NB4 (cell line): Measurements from ENCODE around the gene SLC45A1.

Source experiments
- DNase-seq: peaks from one replicate; pipeline ENCODE4 v3.0.0; 2010; ENCODE audit warnings: low read depth
- H3K4me3 ChIP-seq: one replicate; pipeline ENCODE4 v1.5.1; 2011; ENCODE audit warnings: mild to moderate bottlenecking, low read depth, low read length, moderate library complexity
- CTCF ChIP-seq: IDR thresholded peaks from one replicate; pipeline ENCODE4 v1.5.1; 2012; ENCODE audit warnings: low read depth, low read length
- MYC ChIP-seq: IDR thresholded peaks from 2 replicates; pipeline ENCODE4 v1.6.1; 2011; ENCODE audit warnings: low read depth, low read length
- POLR2A ChIP-seq: IDR thresholded peaks from 2 replicates; pipeline ENCODE4 v1.6.1; 2011; ENCODE audit warnings: mild to moderate bottlenecking; ENCODE audit not compliant: insufficient read length; ENCODE audit errors: extremely low read depth
- TF ChIP-seq, protein P1 (sequence below): IDR thresholded peaks from 2 replicates; pipeline ENCODE4 v1.6.1; 2011; ENCODE audit warnings: low read depth, low read length

The SLC45A1 gene

DNA sequence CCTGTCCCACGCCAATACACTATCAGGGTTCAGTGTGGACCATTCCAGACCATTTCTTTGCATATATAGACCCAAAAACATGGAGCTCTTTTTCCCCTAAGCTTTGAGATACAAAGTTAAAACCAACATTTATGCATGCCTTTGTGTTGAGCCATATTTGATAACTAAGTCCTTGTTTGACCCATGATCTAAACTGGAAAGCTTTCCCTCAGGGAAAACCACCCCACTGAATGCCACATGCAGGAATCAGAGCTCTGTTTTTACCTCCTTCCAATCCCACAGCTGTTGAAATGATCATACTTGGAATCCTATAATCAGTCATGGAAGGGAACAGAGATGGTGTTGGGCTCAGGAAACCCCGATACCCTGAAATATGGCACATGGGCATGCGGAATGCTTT, 14.8 kb upstream of the SLC45A1 start:
- no peak overlapping the region for H3K4me3 ChIP-seq
- no peak for DNase-seq
- TF ChIP-seq CTCF (no peak), POLR2A (no peak), MYC (no peak)
- TF ChIP-seq, protein P1, sequence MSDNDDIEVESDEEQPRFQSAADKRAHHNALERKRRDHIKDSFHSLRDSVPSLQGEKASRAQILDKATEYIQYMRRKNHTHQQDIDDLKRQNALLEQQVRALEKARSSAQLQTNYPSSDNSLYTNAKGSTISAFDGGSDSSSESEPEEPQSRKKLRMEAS = no peak

- TF ChIP-seq POLR2A (no peak), CTCF (no peak)
- DNase-seq = no peak
- no peak overlapping the region for H3K4me3 ChIP-seq
Observed at GRCh38 chr1:8303876-8304275, 14.0 kb upstream of the SLC45A1 start.

DNA sequence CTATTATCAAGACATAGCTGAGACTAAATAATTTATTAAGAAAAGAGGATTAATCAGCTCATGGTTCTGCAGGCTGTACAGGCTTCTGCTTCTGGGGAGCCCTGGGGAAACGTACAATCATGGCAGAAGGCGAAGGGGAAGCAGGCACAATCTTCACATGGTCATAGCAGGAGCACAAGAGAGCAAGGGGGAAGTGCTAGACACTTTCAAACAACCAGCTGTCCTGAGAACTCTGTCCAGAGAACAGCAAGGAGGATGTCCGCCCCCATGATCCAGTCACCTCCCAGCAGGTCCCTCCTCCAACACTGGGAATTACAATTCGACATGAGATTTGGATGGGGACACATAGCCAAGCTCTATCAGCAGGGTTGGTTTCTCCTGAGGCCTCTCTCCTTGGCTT, 10.3 kb upstream of the SLC45A1 start:
- TF ChIP-seq, protein P1 = no peak
- TF ChIP-seq MYC = no peak
- no peak for TF ChIP-seq CTCF
- TF ChIP-seq POLR2A = no peak
- H3K4me3 ChIP-seq = no peak overlapping the region
- DNase-seq = no peak

- H3K4me3 ChIP-seq = no peak overlapping the region
- no peak for DNase-seq
- TF ChIP-seq CTCF (no peak), MYC (no peak), POLR2A (no peak)
- TF ChIP-seq, protein P1 = no peak
Observed at GRCh38 chr1:8311068-8311718, 6.7 kb upstream of the SLC45A1 start.

- no peak for DNase-seq
- TF ChIP-seq POLR2A (no peak), CTCF (no peak), MYC (no peak)
- TF ChIP-seq, protein P1 = no peak
Observed at GRCh38 chr1:8312235-8313218, 5.4 kb upstream of the SLC45A1 start.

More at GRCh38 chr1:8312235-8313218, 5.4 kb upstream of the SLC45A1 start:
- no peak overlapping the region for H3K4me3 ChIP-seq
